Hematopoietic multipotent progenitor cell treated with erythropoietin and hydrocortisone succinate and interleukin-3 and kit ligand, for 15 days (in vitro differentiated cells): ENCODE results near the gene EVC2.
"Not testable (repeated sequence)": the region's sequence is repeated elsewhere in the genome, so short reads cannot be mapped to it uniquely, and the experiment has no call there.

Source experiments
- DNase-seq: peaks from one replicate; pipeline ENCODE4 v3.0.0-alpha.2; 2015; ENCODE audit warnings: low spot score

The EVC2 gene

GRCh38 chr4:5629542-5629941 is 78.8 kb downstream of the EVC2 start:
- no peak for DNase-seq

- DNase-seq: no peak
These were observed 81.4 kb downstream of the EVC2 start for GRCh38 chr4:5626913-5627312.

- no peak for DNase-seq
These were observed 85.8 kb downstream of the EVC2 start for GRCh38 chr4:5622596-5622995.

DNA sequence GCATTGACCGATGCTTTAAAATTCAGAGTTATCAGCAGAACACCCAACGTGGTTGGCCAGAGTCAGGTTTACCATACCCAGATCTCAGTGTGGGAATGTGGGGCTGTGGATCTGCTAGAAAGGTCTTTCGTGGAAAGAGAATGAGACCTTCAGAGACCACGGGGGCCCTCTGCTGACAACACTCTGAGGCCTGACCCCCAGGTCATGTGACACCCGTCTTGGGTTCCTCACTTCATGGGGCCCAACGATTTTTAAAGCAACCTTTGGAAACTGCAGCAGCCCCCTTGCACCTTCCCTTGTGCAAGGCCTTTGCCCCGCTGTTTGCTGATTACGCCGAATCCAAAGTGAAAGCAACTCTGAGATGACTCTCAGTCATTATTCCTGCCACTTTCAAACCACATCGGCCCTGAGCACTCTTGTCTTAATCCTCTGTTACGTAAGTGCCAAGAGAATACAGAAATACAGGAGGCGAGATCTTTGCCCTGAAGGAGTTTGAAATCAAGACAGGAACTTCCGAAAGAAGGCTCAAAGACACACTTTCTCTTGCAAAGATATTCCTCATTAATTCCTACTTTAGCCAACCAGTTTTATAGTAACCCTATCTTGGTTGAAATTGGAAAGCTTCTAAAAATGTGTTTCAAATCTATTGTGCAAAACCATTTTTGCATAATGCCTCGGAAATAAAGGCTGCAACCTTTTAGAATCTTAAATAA is 88.3 kb downstream of the EVC2 start:
- no peak for DNase-seq

- DNase-seq: no peak
These were observed 90.1 kb downstream of the EVC2 start for GRCh38 chr4:5618051-5618960.

DNA sequence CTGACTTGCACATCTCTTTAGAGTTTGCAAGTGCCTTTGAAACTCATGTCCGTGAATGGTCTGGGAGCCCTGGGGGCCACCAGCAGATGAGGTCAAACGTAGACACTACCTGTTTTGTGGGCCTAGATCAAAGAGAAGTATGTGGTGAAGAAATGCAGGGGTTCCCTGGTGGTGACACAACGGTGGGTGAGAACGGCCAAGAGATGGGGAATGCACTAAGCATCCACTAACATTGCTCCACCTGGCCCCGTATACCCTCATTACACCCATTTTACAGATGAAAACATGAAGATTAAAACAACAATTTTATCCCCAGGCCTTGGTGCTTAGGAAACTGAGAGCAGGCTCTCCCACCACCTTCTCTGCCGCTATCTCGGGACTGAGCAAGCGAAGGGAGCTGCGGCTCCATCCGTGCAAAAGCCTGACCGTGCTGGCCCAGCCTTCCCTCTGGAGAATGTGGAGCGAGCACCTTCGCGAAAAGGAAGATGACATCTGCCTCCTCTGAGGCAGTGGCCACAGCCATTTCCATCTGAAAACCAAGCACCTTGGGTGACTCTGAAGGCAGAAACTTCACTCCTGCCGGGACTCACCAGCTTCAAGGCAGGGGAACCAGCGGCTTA is 91.9 kb downstream of the EVC2 start:
- no peak for DNase-seq

DNA sequence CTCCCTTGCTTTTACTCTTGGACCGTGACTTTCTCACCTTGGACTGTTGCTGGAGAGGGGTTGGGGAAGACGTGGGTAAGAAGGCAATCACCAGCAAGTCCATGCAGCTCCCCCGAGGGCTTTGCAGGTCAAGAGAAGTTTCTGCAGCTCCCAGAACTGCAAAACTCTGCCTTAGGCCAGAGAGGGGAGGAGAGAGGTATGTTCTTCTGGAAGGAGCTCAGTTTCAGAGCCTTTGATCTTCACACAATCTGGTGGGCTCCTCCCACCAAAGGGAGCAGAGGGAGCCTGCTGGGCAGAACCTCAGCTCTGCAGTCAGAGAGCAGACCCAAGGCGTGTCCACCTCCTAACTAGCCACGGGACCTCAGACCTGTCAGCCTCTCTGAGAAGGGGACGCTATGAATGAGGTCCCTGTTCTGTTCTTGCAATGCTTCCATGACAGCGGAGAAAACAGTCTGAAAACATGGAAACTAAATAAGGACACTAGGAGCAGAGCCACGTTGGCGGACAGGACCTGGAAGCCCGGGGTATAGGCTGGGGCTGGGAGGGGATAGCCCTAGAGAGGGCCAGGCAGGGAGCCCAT is 92.8 kb downstream of the EVC2 start:
- DNase-seq: no peak

- no peak for DNase-seq
These were observed 96.6 kb downstream of the EVC2 start for GRCh38 chr4:5611750-5612149.

- no peak for DNase-seq
These were observed 98.9 kb downstream of the EVC2 start for GRCh38 chr4:5609306-5610007.

DNA sequence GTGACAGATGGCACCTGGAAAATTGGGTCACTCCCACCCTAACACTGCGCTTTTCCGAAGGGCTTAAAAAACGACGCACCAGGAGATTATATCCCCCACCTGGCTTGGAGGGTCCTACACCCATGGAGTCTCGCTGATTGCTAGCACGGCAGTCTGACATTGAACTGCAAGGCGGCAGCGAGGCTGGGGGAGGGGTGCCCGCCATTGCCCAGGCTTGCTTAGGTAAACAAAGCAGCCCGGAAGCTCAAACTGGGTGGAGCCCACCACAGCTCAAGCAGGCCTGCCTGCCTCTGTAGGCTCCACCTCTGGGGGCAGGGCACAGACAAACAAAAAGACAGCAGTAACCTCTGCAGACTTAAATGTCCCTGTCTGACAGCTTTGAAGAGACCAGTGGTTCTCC is 114.5 kb downstream of the EVC2 start:
- not testable (repeated sequence) for DNase-seq

GRCh38 chr4:5592272-5592671 is 116.1 kb downstream of the EVC2 start:
- DNase-seq: no peak

- no peak for DNase-seq
These were observed 118.9 kb downstream of the EVC2 start for GRCh38 chr4:5589495-5589894.

GRCh38 chr4:5588046-5588445 is 120.3 kb downstream of the EVC2 start:
- no peak for DNase-seq

GRCh38 chr4:5575941-5576340 is 132.4 kb downstream of the EVC2 start:
- no peak for DNase-seq

DNA sequence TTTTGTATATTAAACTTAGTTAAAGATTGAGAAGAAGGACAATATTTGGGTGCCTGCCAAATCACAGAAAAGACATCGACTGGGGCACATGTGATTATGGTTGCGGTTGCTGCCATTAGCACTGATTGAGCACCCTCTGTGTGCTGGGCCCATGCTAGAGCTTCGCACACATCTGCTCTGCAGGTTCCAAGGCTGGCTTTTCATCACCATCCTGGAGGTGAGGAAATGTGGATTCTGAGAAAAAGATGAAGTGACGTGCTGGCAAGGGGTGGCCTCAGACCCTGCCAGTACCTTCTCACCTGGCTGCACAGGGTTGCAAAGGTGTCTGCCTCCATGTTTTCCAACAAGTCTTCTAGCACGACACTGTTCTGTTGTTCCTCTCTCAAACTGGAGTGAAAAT is 134.0 kb downstream of the EVC2 start:
- no peak for DNase-seq

- DNase-seq: no peak
These were observed 134.4 kb downstream of the EVC2 start for GRCh38 chr4:5573965-5574364.

DNA sequence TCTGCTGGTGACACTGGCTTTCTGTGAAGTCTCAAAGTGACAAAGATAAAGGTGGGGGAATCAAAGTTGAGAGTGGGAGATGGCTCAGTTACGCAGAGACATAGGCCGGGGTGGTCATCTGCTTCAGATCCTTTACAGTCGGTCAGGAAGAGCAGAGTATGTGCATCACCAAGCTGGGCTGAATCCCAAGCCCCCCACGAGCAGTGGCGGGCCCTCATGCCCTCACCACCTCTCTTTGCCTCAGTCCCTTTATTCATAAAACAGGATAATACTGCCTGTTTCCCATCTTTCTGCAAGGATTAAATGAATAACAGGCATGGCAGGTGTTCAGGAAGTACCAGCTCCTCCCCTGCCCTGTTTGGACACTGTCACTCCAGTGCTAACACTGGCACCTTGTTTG is 135.6 kb downstream of the EVC2 start:
- DNase-seq: no peak

- no peak for DNase-seq
These were observed 136.2 kb downstream of the EVC2 start for GRCh38 chr4:5572114-5572513.

DNA sequence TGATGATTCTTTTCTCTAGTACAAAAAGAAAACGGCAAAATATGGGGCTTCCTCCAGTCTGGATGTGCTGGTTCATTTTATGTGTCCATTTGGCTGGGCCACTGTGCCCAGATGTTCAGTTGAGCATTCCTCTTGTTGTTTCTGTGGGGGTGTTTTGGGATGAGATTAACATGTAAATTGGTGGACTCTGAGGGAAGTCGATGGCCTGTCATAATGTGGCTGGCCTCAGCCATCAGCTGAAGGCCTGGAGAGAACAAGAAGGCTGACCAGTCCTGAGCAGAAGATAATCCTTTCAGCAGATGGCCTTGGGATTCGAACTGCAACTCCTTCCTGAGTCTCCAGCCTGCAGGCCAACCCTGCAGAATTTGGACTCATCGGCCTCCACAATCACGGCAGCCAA is 136.7 kb downstream of the EVC2 start:
- no peak for DNase-seq

GRCh38 chr4:5569451-5569850 is 138.9 kb downstream of the EVC2 start:
- no peak for DNase-seq

- no peak for DNase-seq
These were observed 139.4 kb downstream of the EVC2 start for GRCh38 chr4:5568931-5569330.

DNA sequence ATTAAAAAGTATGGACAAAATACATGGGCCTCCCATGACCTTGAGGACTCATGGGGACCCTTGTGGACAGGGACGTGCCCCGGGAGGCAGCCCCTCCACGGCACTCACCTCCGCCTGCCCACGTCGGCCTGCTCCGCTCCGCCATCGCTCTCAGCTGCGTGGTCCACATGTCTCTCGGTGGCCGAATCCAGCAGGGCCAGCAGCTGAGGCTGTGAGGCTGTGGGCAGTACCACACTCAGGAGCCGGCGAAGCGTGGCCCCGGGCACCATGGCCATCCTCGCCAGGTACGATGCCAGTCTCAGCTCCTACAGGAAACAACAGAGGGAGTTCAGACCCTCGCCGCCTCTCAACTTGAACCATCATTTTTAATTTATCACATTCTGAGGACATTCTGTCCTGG is 140.0 kb downstream of the EVC2 start:
- DNase-seq: no peak
